ENCODE data around the gene DCTN3. TPM values are rescaled to one million over a fixed set of nuclear protein-coding genes. Genes with fewer than 3 reads are reported as not detected.

DCTN3 gene
- total and polyA plus RNA-seq, 9 of the 15 experiments (the other 6 are each of a cell fraction or from before 2014, with no cell fraction given) = 11.0 to 51.0 (median 41.9) TPM

GRCh38 chr9:34651321-34651720, 31.0 kb upstream of the DCTN3 start:
- H3K9me1 ChIP-seq (ENCODE audit: control insufficient read depth, insufficient read depth, low read length) = peaks cover 7% of the 10 kb centered on the region
- ATAC-seq (no peak), FAIRE-seq (no peak), DNase-seq (ENCODE audit: extremely low read depth in 1 of 4, low spot score in 3 of 4) (no peak)
- ChIA-PET CTCF (ENCODE audit: low intra/inter-chr PET ratio) (no interaction called here), POLR2A (interaction anchor here (0.6 to 2.6 kb wide), 7 partner anchors 9 to 117 kb away, joined by 3 to 13 read pairs (median 4); partner anchors contain the start of genes DCTN3 and SIGMAR1)
- H3K36me3 ChIP-seq (ENCODE audit: control insufficient read depth, insufficient read depth, low read length) = peaks cover 27% of the 10 kb centered on the region; the same call in 2 of the 3 replicates
- peak overlapping the region; percentile 72 for H3K27ac ChIP-seq (ENCODE audit: extremely low read depth, low read depth, low read length)
- H3K4me1 ChIP-seq (replicated peaks in 1 of 2; ENCODE audit: control insufficient read depth in 2 of 2, insufficient read depth in 2 of 2, low read length in 2 of 2) = peaks cover 40 to 60% of the 10 kb centered on the region in 2 experiments
- H3K79me2 ChIP-seq (ENCODE audit: control insufficient read depth, insufficient read depth, low read length) = peaks cover 21% of the 10 kb centered on the region
- no peaks in the 10 kb centered on the region for H3K9me3 ChIP-seq (replicated peaks; ENCODE audit: control insufficient read depth, insufficient read depth, low read depth, low read length)
- intact Hi-C loops (cut with micrococcal nuclease) (no loop called here), in situ Hi-C loops (cut with MboI) (no loop called here)
- H3K27me3 ChIP-seq (ENCODE audit: control insufficient read depth in 2 of 2, insufficient read depth in 2 of 2, low read length in 2 of 2) = no peaks in the 10 kb centered on the region
- 30% methylated on average over 3 of the region's 4 CpGs for WGBS (ENCODE audit: insufficient coverage, low coverage, missing lambda C conversion rate)
- peak overlapping the region; percentile 34 for H3K4me3 ChIP-seq
- BruUV-seq (replicated peaks) = TSS peak; percentile 94
- H2AFZ ChIP-seq (ENCODE audit: low read depth, low read length) = no peak overlapping the region
- TF ChIP-seq ZMIZ1 (IDR thresholded peaks at IDR 0.05; ENCODE audit: low read depth in 2 of 2, low read length in 2 of 2) (no peak), FOXK1 (CRISPR knock-in tag; IDR thresholded peaks at IDR 0.05; ENCODE audit: borderline replicate concordance) (no peak), MAFF (IDR thresholded peaks at IDR 0.05; ENCODE audit: low read length) (no peak)
- H3K4me2 ChIP-seq (ENCODE audit: insufficient read depth, low read length) = peak overlapping the region; percentile 98
- no peaks in the 10 kb centered on the region for H4K20me1 ChIP-seq (replicated peaks; ENCODE audit: control insufficient read depth, insufficient read depth, low read length)
- H3K9ac ChIP-seq (ENCODE audit: insufficient read depth in 1 of 2, low read depth in 2 of 2, low read length in 2 of 2) = peak overlapping the region; percentile 33 to 87; a peak in 3 of 4 replicates

All from K562 (cell line).